K562 (cell line): ENCODE results near the gene COLEC12. TPM values are rescaled to one million over a fixed set of nuclear protein-coding genes. Genes with fewer than 3 reads are reported as not detected.

Experiments used
- BCLAF1 ChIP-seq, 2 experiments: fragments of 450-650 bp in 1 of 2; IDR thresholded peaks; 2 replicates each; pipeline ENCODE4 v1.6.1; 2011 to 2017; ENCODE audit warnings: low read depth in 2 of 2, antibody characterized with exemption in 1 of 2, borderline replicate concordance in 1 of 2, low read length in 1 of 2, mild to moderate bottlenecking in 1 of 2, mixed read lengths in 1 of 2; ENCODE audit not compliant: control insufficient read depth in 1 of 2
- CBFA2T2 ChIP-seq: fragments of 450-650 bp; conservative IDR thresholded peaks from 2 replicates; pipeline ENCODE4 v1.6.1; 2017; ENCODE audit warnings: mild to moderate bottlenecking
- CEBPB ChIP-seq: fragments of 450-650 bp; IDR thresholded peaks from 2 replicates; pipeline ENCODE4 v1.6.1; 2016; ENCODE audit warnings: missing genetic modification characterization, missing compliant biosample characterization
- DLX4 ChIP-seq: fragments of 250-450 bp; sonication (Bioruptor Pico); IDR thresholded peaks from 2 replicates; pipeline ENCODE4 v1.6.1; 2021; ENCODE audit warnings: mild to moderate bottlenecking
- DNMT1 ChIP-seq: fragments of 450-650 bp; IDR thresholded peaks from 2 replicates; pipeline ENCODE4 v1.6.1; 2016; ENCODE audit warnings: antibody characterized with exemption, mild to moderate bottlenecking
- E2F5 ChIP-seq: sonication (generic); formaldehyde crosslinking; IDR thresholded peaks from 2 replicates; pipeline ENCODE4 v1.8.0; 2022; ENCODE audit warnings: mild to moderate bottlenecking, missing genetic modification reagents
- FOXJ2 ChIP-seq: fragments of 200-800 bp; sonication (Bioruptor generic); IDR thresholded peaks from 2 replicates; pipeline ENCODE4 v1.6.1; 2016; ENCODE audit warnings: missing genetic modification characterization, missing compliant biosample characterization
- GTF3C2 ChIP-seq: IDR thresholded peaks from 3 replicates; pipeline ENCODE4 v1.6.1; 2011; ENCODE audit warnings: borderline replicate concordance, mild to moderate bottlenecking, moderate library complexity; ENCODE audit not compliant: insufficient read length; ENCODE audit errors: extremely low read depth
- MEIS2 ChIP-seq: fragments of 450-650 bp; IDR thresholded peaks from 2 replicates; pipeline ENCODE4 v1.6.1; 2014; ENCODE audit warnings: mild to moderate bottlenecking; ENCODE audit not compliant: partially characterized antibody
- NCOA2 ChIP-seq, 2 experiments: fragments of 450-650 bp; IDR thresholded peaks; 2 replicates each; pipeline ENCODE4 v1.6.1; 2018; ENCODE audit warnings: mild to moderate bottlenecking in 2 of 2, moderate library complexity in 1 of 2; ENCODE audit not compliant: partially characterized antibody in 2 of 2
- POLR3G ChIP-seq: IDR thresholded peaks from 2 replicates; pipeline ENCODE4 v1.6.1; 2011; ENCODE audit not compliant: insufficient read length, insufficient replicate concordance; ENCODE audit errors: extremely low read depth
- RBM25 ChIP-seq: fragments of 200-400 bp; formaldehyde crosslinking; IDR thresholded peaks from 2 replicates; pipeline ENCODE4 v1.6.1; 2018; ENCODE audit warnings: low read length, low read depth, moderate library complexity; ENCODE audit not compliant: severe bottlenecking
- RNF2 ChIP-seq: sonication (generic); IDR thresholded peaks from 2 replicates; pipeline ENCODE4 v1.6.1; 2016
- ZBTB7A ChIP-seq: IDR thresholded peaks from 2 replicates; pipeline ENCODE4 v1.6.1; 2011; ENCODE audit warnings: low read depth, mild to moderate bottlenecking, low read length, moderate library complexity, borderline replicate concordance; ENCODE audit not compliant: control insufficient read depth
- ZNF143 ChIP-seq: sonication (generic); formaldehyde crosslinking; IDR thresholded peaks from 2 replicates; pipeline ENCODE4 v1.9.0; 2022; ENCODE audit warnings: mild to moderate bottlenecking, missing genetic modification reagents
- ZNF449 ChIP-seq: fragments of 250-450 bp; sonication (Bioruptor Pico); IDR thresholded peaks from 2 replicates; pipeline ENCODE4 v1.8.0; 2022; ENCODE audit warnings: moderate library complexity, mild to moderate bottlenecking, inconsistent platforms
- ZNF551 ChIP-seq: fragments of 250-450 bp; sonication (Bioruptor Pico); IDR thresholded peaks from 2 replicates; pipeline ENCODE4 v1.5.0; 2021; ENCODE audit warnings: mild to moderate bottlenecking, moderate library complexity
- ZNF780A ChIP-seq: fragments of 250-450 bp; sonication (Bioruptor Pico); IDR thresholded peaks from 2 replicates; pipeline ENCODE4 v1.5.0; 2021; ENCODE audit warnings: mild to moderate bottlenecking
- polyA plus RNA-seq, 8 experiments: library from polyadenylated mRNA; depleted of rRNA in 4 of 8; stranded (reverse) in 5 of 8; unstranded in 3 of 8; fragments of >200 nt; fragmentation: Nextera tagmentation in 2 of 8; fragmentation: Illumina TruSeq in 1 of 8; extraction: Ambion mirVana in 2 of 8; extraction: Trizol in 1 of 8; gene quantifications; 2 replicates each; pipeline versions ENCODE4 v1.2.1 to v1.2.3, GENCODE V29; 2011 to 2014; ENCODE audit warnings: inconsistent platforms in 1 of 8, missing spikeins in 1 of 8
- total RNA-seq, 7 experiments: library from RNA; depleted of rRNA in 6 of 7; stranded (reverse); fragments of >200 nt in 6 of 7; fragmentation: Illumina TruSeq in 2 of 7; extraction: Trizol in 2 of 7; gene quantifications; 2 replicates each; pipeline versions ENCODE4 v1.2.1 to v1.2.3, GENCODE V29; 2011 to 2021; ENCODE audit warnings: low replicate concordance in 1 of 7

COLEC12 gene
- total and polyA plus RNA-seq, 9 of the 15 experiments (the other 6 are each of a cell fraction or from before 2014, with no cell fraction given) = 0.04 TPM; not detected in 8

- TF ChIP-seq ZNF449 (CRISPR knock-in tag) = no peak
- no peak for TF ChIP-seq DNMT1
- TF ChIP-seq MEIS2 = peak; percentile 92
- no peak for TF ChIP-seq BCLAF1 (IDR thresholded peaks at IDR 0.05; ENCODE audit: borderline replicate concordance in 1 of 2, control insufficient read depth in 1 of 2, low read depth in 2 of 2, low read length in 1 of 2)
- no peak for TF ChIP-seq CEBPB (tag)
- TF ChIP-seq DLX4 (CRISPR knock-in tag) = no peak
- no peak for TF ChIP-seq NCOA2 (IDR thresholded peaks at IDR 0.05; ENCODE audit: partially characterized antibody in 2 of 2)
- no peak for TF ChIP-seq ZNF780A
- TF ChIP-seq RBM25 = no peak
- peak; percentile 87 for TF ChIP-seq FOXJ2
- TF ChIP-seq ZNF143 (CRISPR knock-in tag) = no peak
- no peak for TF ChIP-seq ZBTB7A
- no peak for TF ChIP-seq ZNF551
- 0 out of 2 replicates have a peak, but pooled peaks have one; percentile 4 for TF ChIP-seq CBFA2T2
- no peak for TF ChIP-seq RNF2
- TF ChIP-seq E2F5 (CRISPR knock-in tag) = no peak
- no peak for TF ChIP-seq GTF3C2
- TF ChIP-seq POLR3G = no peak
Measured at GRCh38 chr18:498931-499775, 1.3 kb downstream of the COLEC12 start (continued).
